ENCODE data around the gene C11orf65. TPM values are rescaled to one million over a fixed set of nuclear protein-coding genes. Genes with fewer than 3 reads are reported as not detected.

Gene C11orf65
- total RNA-seq, 2 experiments from 2014 or later = 0.98 to 2.0 TPM

- POLR2A ChIA-PET = no interaction called here
These were observed 125.7 kb downstream of the C11orf65 start for GRCh38 chr11:108341654-108342053.

GRCh38 chr11:108340973-108341372, 126.4 kb downstream of the C11orf65 start:
- BruUV-seq (replicated peaks) = no TSS peak
- POLR2A ChIA-PET = interaction anchor here (0.6 kb wide), 1 partner anchor 9 kb away, joined by 3 read pairs; no protein-coding TSS in a partner anchor
- no peak overlapping the region for H3K4me2 ChIP-seq (ENCODE audit: low read length)
- no peaks in the 10 kb centered on the region for H3K9me2 ChIP-seq (ENCODE audit: insufficient read depth, low read length)
- TF ChIP-seq EZH2phosphoT487 (IDR thresholded peaks at IDR 0.05; ENCODE audit: borderline replicate concordance, low read depth, low read length) (no peak), CTCF (conservative IDR thresholded peaks at IDR 0.05; ENCODE audit: low read length) (no peak)
- no peak overlapping the region for H2AFZ ChIP-seq (ENCODE audit: low read length)
- intact Hi-C loops (cut with micrococcal nuclease; ENCODE audit: unreplicated experiment) = no loop called here
- no peaks in the 10 kb centered on the region for H3K4me1 ChIP-seq (ENCODE audit: insufficient read depth, low read length, poor library complexity, severe bottlenecking)
- H3K79me2 ChIP-seq (ENCODE audit: insufficient read depth, low read depth, low read length) = no peaks in the 10 kb centered on the region
- no peak overlapping the region for H3K27ac ChIP-seq (ENCODE audit: low read depth, low read length, poor library complexity, severe bottlenecking)
- CTCF ChIA-PET (ENCODE audit: unreplicated experiment) = no interaction called here
- no peak overlapping the region for H3K4me3 ChIP-seq (ENCODE audit: low read depth, low read length, poor library complexity, severe bottlenecking)
- DNase-seq (ENCODE audit: low spot score) = no peak
- H4K20me1 ChIP-seq (ENCODE audit: insufficient read depth, low read length) = no peaks in the 10 kb centered on the region
- H3K9me3 ChIP-seq (ENCODE audit: low read length) = no peaks in the 10 kb centered on the region
- H3K36me3 ChIP-seq (ENCODE audit: insufficient read depth, low read length) = peaks cover 43% of the 10 kb centered on the region

More at GRCh38 chr11:108341654-108342053, 125.7 kb downstream of the C11orf65 start:
- DNase-seq (ENCODE audit: low spot score) = no peak
- Histone ChIP-seq H3K4me3 (ENCODE audit: low read depth, low read length, poor library complexity, severe bottlenecking) (no peak overlapping the region), H3K79me2 (ENCODE audit: insufficient read depth, low read depth, low read length) (no peaks in the 10 kb centered on the region), H3K4me1 (ENCODE audit: insufficient read depth, low read length, poor library complexity, severe bottlenecking) (no peaks in the 10 kb centered on the region), H3K9me2 (ENCODE audit: insufficient read depth, low read length) (no peaks in the 10 kb centered on the region), H3K27ac (ENCODE audit: low read depth, low read length, poor library complexity, severe bottlenecking) (no peak overlapping the region), H2AFZ (ENCODE audit: low read length) (no peak overlapping the region), H3K9me3 (ENCODE audit: low read length) (no peaks in the 10 kb centered on the region), H4K20me1 (ENCODE audit: insufficient read depth, low read length) (no peaks in the 10 kb centered on the region), H3K36me3 (ENCODE audit: insufficient read depth, low read length) (peaks cover 42% of the 10 kb centered on the region), H3K4me2 (ENCODE audit: low read length) (no peak overlapping the region)
- no peak for TF ChIP-seq CTCF (conservative IDR thresholded peaks at IDR 0.05; ENCODE audit: low read length)
- no peak for TF ChIP-seq EZH2phosphoT487 (IDR thresholded peaks at IDR 0.05; ENCODE audit: borderline replicate concordance, low read depth, low read length)
- CTCF ChIA-PET (ENCODE audit: unreplicated experiment) = no interaction called here
- intact Hi-C loops (cut with micrococcal nuclease; ENCODE audit: unreplicated experiment) = no loop called here
- BruUV-seq (replicated peaks) = no TSS peak

GRCh38 chr11:108338750-108339149, 128.6 kb downstream of the C11orf65 start:
- intact Hi-C loops (cut with micrococcal nuclease; ENCODE audit: unreplicated experiment) = no loop called here

More at GRCh38 chr11:108338750-108339149, 128.6 kb downstream of the C11orf65 start:
- POLR2A ChIA-PET = interaction anchor here (1.5 kb wide), 1 partner anchor 12 kb away, joined by 5 read pairs; no protein-coding TSS in a partner anchor
- Histone ChIP-seq H4K20me1 (ENCODE audit: insufficient read depth, low read length) (no peaks in the 10 kb centered on the region), H3K9me2 (ENCODE audit: insufficient read depth, low read length) (no peaks in the 10 kb centered on the region), H3K4me3 (ENCODE audit: low read depth, low read length, poor library complexity, severe bottlenecking) (no peak overlapping the region), H3K79me2 (ENCODE audit: insufficient read depth, low read depth, low read length) (no peaks in the 10 kb centered on the region), H3K9me3 (ENCODE audit: low read length) (no peaks in the 10 kb centered on the region), H3K4me2 (ENCODE audit: low read length) (no peak overlapping the region), H2AFZ (ENCODE audit: low read length) (no peak overlapping the region), H3K4me1 (ENCODE audit: insufficient read depth, low read length, poor library complexity, severe bottlenecking) (no peaks in the 10 kb centered on the region), H3K36me3 (ENCODE audit: insufficient read depth, low read length) (peaks cover 54% of the 10 kb centered on the region), H3K27ac (ENCODE audit: low read depth, low read length, poor library complexity, severe bottlenecking) (no peak overlapping the region)
- CTCF ChIA-PET (ENCODE audit: unreplicated experiment) = no interaction called here
- no TSS peak for BruUV-seq (replicated peaks)
- TF ChIP-seq EZH2phosphoT487 (IDR thresholded peaks at IDR 0.05; ENCODE audit: borderline replicate concordance, low read depth, low read length) = no peak
- TF ChIP-seq CTCF (conservative IDR thresholded peaks at IDR 0.05; ENCODE audit: low read length) = no peak
- DNase-seq (ENCODE audit: low spot score) = no peak

Data from OCI-LY7 (cell line).